PFSK-1 (cell line): ENCODE measurements around the gene DET1.

Experiments used
- FOXP2 ChIP-seq: optimal IDR thresholded peaks from 2 replicates; pipeline ENCODE3; 2011; ENCODE audit warnings: borderline replicate concordance, control low read depth, inconsistent platforms; ENCODE audit not compliant: insufficient read depth; ENCODE audit errors: extremely low read length, extremely low read depth
- POLR2AphosphoS5 ChIP-seq: IDR thresholded peaks from 2 replicates; pipeline ENCODE4 v1.6.1; 2012; ENCODE audit warnings: low read depth, mild to moderate bottlenecking, control low read depth, low read length, moderate library complexity
- SIN3A ChIP-seq: IDR thresholded peaks from 2 replicates; pipeline ENCODE4 v1.6.1; 2012; ENCODE audit warnings: mild to moderate bottlenecking, low read length, moderate library complexity, borderline replicate concordance; ENCODE audit not compliant: insufficient read depth
- TAF1 ChIP-seq: IDR thresholded peaks from 2 replicates; pipeline ENCODE4 v1.6.1; 2012; ENCODE audit warnings: low read length, control low read depth, borderline replicate concordance; ENCODE audit not compliant: insufficient read depth
- TF ChIP-seq, protein P1 (sequence below), 2 experiments: IDR thresholded peaks; 2 replicates each; pipeline versions ENCODE4 v1.6.1 to v1.8.0; 2011 to 2012; ENCODE audit warnings: low read depth in 2 of 2, low read length in 2 of 2, control low read depth in 1 of 2, inconsistent platforms in 1 of 2, mild to moderate bottlenecking in 1 of 2, moderate library complexity in 1 of 2; ENCODE audit not compliant: insufficient read depth in 1 of 2

DNA sequence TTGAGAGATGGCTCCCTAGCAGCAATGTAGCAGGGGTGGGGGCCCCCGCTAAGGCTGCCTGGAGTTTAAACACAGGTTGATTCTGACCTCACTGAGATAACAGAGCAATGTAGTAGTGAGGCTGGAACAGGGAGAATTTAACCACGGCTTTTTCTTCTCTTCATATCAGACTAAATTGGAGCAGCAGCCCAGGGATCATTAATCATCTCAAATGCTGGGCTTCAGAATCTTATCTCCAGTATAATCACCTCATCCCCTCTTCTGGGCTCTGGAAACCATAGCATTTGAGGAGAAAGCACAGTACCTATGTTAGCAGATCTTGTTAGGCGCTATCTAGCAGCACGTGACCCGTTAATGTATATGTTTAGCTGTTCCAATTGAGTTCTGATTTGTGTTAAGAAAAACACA, 25.4 kb upstream of the DET1 start:
- TF ChIP-seq, protein P1, sequence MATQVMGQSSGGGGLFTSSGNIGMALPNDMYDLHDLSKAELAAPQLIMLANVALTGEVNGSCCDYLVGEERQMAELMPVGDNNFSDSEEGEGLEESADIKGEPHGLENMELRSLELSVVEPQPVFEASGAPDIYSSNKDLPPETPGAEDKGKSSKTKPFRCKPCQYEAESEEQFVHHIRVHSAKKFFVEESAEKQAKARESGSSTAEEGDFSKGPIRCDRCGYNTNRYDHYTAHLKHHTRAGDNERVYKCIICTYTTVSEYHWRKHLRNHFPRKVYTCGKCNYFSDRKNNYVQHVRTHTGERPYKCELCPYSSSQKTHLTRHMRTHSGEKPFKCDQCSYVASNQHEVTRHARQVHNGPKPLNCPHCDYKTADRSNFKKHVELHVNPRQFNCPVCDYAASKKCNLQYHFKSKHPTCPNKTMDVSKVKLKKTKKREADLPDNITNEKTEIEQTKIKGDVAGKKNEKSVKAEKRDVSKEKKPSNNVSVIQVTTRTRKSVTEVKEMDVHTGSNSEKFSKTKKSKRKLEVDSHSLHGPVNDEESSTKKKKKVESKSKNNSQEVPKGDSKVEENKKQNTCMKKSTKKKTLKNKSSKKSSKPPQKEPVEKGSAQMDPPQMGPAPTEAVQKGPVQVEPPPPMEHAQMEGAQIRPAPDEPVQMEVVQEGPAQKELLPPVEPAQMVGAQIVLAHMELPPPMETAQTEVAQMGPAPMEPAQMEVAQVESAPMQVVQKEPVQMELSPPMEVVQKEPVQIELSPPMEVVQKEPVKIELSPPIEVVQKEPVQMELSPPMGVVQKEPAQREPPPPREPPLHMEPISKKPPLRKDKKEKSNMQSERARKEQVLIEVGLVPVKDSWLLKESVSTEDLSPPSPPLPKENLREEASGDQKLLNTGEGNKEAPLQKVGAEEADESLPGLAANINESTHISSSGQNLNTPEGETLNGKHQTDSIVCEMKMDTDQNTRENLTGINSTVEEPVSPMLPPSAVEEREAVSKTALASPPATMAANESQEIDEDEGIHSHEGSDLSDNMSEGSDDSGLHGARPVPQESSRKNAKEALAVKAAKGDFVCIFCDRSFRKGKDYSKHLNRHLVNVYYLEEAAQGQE (IDR thresholded peaks at IDR 0.05; ENCODE audit: insufficient read depth in 1 of 2, low read depth in 2 of 2, low read length in 2 of 2), result no peak
- TF ChIP-seq TAF1 (no peak), POLR2AphosphoS5 (no peak), SIN3A (no peak), FOXP2 (no peak)
